ENCODE measurements around the gene DENND1A. TPM values are rescaled to one million over a fixed set of nuclear protein-coding genes. Genes with fewer than 3 reads are reported as not detected.

The DENND1A gene
- total and polyA plus RNA-seq, 2 of the 13 experiments (the other 11 are each of a cell fraction or from before 2014, with no cell fraction given): 14.8 to 30.1 TPM

- TF ChIP-seq PATZ1 (CRISPR knock-in tag; IDR thresholded peaks at IDR 0.05) (0 out of 2 replicates have a peak, but pooled peaks have one; percentile 31), SMYD3 (CRISPR knock-in tag; IDR thresholded peaks at IDR 0.05) (no peak), MBNL3 (CRISPR knock-in tag; conservative IDR thresholded peaks at IDR 0.05) (no peak), ETV5 (CRISPR knock-in tag; IDR thresholded peaks at IDR 0.05; ENCODE audit: borderline replicate concordance) (no peak), ZNF224 (CRISPR knock-in tag; IDR thresholded peaks at IDR 0.05) (0 out of 2 replicates have a peak, but pooled peaks have one; percentile 36), HOXA5 (CRISPR knock-in tag; IDR thresholded peaks at IDR 0.05) (peak; percentile 32; the same call in 1 of the 2 replicates), HOXA3 (CRISPR knock-in tag; IDR thresholded peaks at IDR 0.05) (peak; percentile 65), ZIK1 (CRISPR knock-in tag; IDR thresholded peaks at IDR 0.05; ENCODE audit: borderline replicate concordance, low read depth) (peak; percentile 82), ZFY (CRISPR knock-in tag; IDR thresholded peaks at IDR 0.05) (peak; percentile 80), SP4 (CRISPR knock-in tag; IDR thresholded peaks at IDR 0.05) (peak; percentile 51; the same call in 1 of the 2 replicates), ZNF274 (CRISPR knock-in tag; IDR thresholded peaks at IDR 0.05) (peak; percentile 54; the same call in 1 of the 2 replicates), KDM6A (CRISPR knock-in tag; IDR thresholded peaks at IDR 0.05; ENCODE audit: low read depth) (no peak), MIXL1 (CRISPR knock-in tag; IDR thresholded peaks at IDR 0.05) (0 out of 2 replicates have a peak, but pooled peaks have one; percentile 7), SOX13 (IDR thresholded peaks at IDR 0.05) (0 out of 2 replicates have a peak, but pooled peaks have one; percentile 15), SOX13 (CRISPR knock-in tag; conservative IDR thresholded peaks at IDR 0.05 in 1 of 2, IDR thresholded peaks at IDR 0.05 in 1 of 2) (no peak), ZNF253 (CRISPR knock-in tag; IDR thresholded peaks at IDR 0.05; ENCODE audit: borderline replicate concordance) (peak; percentile 30; the same call in 1 of the 2 replicates), ZNF281 (CRISPR knock-in tag; IDR thresholded peaks at IDR 0.05; ENCODE audit: borderline replicate concordance) (peak; percentile 42; the same call in 1 of the 2 replicates), HOXA7 (CRISPR knock-in tag; IDR thresholded peaks at IDR 0.05) (no peak), MNT (IDR thresholded peaks at IDR 0.05) (peak; percentile 81), TAF1 (CRISPR knock-in tag; IDR thresholded peaks at IDR 0.05) (peak; percentile 67), PHF8 (CRISPR knock-in tag; IDR thresholded peaks at IDR 0.05) (peak; percentile 83), TGIF2 (CRISPR knock-in tag; IDR thresholded peaks at IDR 0.05) (peak; percentile 24; the same call in 1 of the 2 replicates), MAZ (IDR thresholded peaks at IDR 0.05; ENCODE audit: borderline replicate concordance, low read depth, low read length) (peak; percentile 88), MAZ (CRISPR knock-in tag; IDR thresholded peaks at IDR 0.05; ENCODE audit: low read depth) (peak; percentile 47; the same call in 1 of the 2 replicates)
Observed at GRCh38 chr9:123929870-123930831, at the start of gene DENND1A (continued).
